Vagina (tissue), 2 donors: ENCODE data around the gene SZT2. TPM values are rescaled to one million over a fixed set of nuclear protein-coding genes. Genes with fewer than 3 reads are reported as not detected.

Experiments used
- DNase-seq, 2 donors: peaks; one replicate each; pipeline ENCODE4 v3.0.0-alpha.2; 2017; ENCODE audit errors: extremely low spot score in 2 of 2
- H3K27ac ChIP-seq: fragments of 200-600 bp; sonication (generic); one replicate; pipeline ENCODE4 v1.5.1; 2019
- H3K27me3 ChIP-seq: fragments of 200-600 bp; sonication (generic); one replicate; pipeline ENCODE4 v1.5.1; 2019
- H3K36me3 ChIP-seq, 2 donors: fragments of 200-600 bp; sonication (generic); one replicate each; pipeline ENCODE4 v1.5.1; 2017 to 2019
- H3K4me1 ChIP-seq: fragments of 200-600 bp; sonication (generic); one replicate; pipeline ENCODE4 v1.5.1; 2019
- H3K4me3 ChIP-seq, 2 donors: fragments of 200-600 bp; sonication (generic); 1 replicate in 1 of 2; 2 replicates in 1 of 2; pipeline ENCODE4 v1.5.1; 2016 to 2019
- H3K9me3 ChIP-seq: fragments of 200-600 bp; sonication (generic); one replicate; pipeline ENCODE4 v1.5.1; 2019
- CTCF ChIP-seq, 3 experiments: fragments of 450-650 bp in 2 of 3; fragments of 200-600 bp in 1 of 3; sonication (generic) in 1 of 3; IDR thresholded peaks; one replicate each; pipeline ENCODE4 v1.5.1; 2017 to 2019; ENCODE audit warnings: antibody characterized with exemption in 3 of 3, mild to moderate bottlenecking in 2 of 3, moderate library complexity in 2 of 3
- POLR2A ChIP-seq, 2 donors: fragments of 450-650 bp; IDR thresholded peaks; one replicate each; pipeline ENCODE4 v1.6.1; 2017; ENCODE audit warnings: antibody characterized with exemption in 2 of 2, mild to moderate bottlenecking in 2 of 2, moderate library complexity in 2 of 2
- POLR2AphosphoS5 ChIP-seq, 2 donors: sonication (generic); formaldehyde crosslinking; IDR thresholded peaks; one replicate each; pipeline ENCODE4 v1.9.0; 2017; ENCODE audit warnings: antibody characterized with exemption in 2 of 2, mild to moderate bottlenecking in 2 of 2, low read depth in 1 of 2; ENCODE audit not compliant: insufficient read depth in 1 of 2
- intact Hi-C: fragments of 100-400 bp; cut with DNase I; formaldehyde crosslinking; loops from one replicate; pipeline ENCODE4 v1.15.1; 2023
- total RNA-seq: library from RNA; depleted of rRNA; stranded (reverse); fragments of >200 nt; gene quantifications from one replicate; pipeline ENCODE4 v1.2.3, GENCODE V29; 2016

The SZT2 gene
- total RNA-seq, 1 donor from 2014 or later: 42.5 TPM

GRCh38 chr1:43427524-43427923 lies 37.8 kb downstream of the SZT2 start:
- intact Hi-C loops: no loop called here
- H3K27me3 ChIP-seq: no peaks in the 10 kb centered on the region
- H3K4me3 ChIP-seq: no peak overlapping the region
- DNase-seq: no peak
- peaks cover 0 to 90% of the 10 kb centered on the region in 2 donors for H3K36me3 ChIP-seq
- H3K27ac ChIP-seq: no peak overlapping the region
- H3K4me1 ChIP-seq: no peaks in the 10 kb centered on the region
- TF ChIP-seq POLR2AphosphoS5 (IDR thresholded peaks at IDR 0.05; ENCODE audit: insufficient read depth in 1 of 2, low read depth in 1 of 2): no peak
- TF ChIP-seq POLR2A (IDR thresholded peaks at IDR 0.05): no peak
- no peak for TF ChIP-seq CTCF (IDR thresholded peaks at IDR 0.05)
- H3K9me3 ChIP-seq: no peaks in the 10 kb centered on the region

- no peak overlapping the region for H3K4me3 ChIP-seq
- TF ChIP-seq CTCF (IDR thresholded peaks at IDR 0.05) (no peak), POLR2A (IDR thresholded peaks at IDR 0.05) (no peak), POLR2AphosphoS5 (IDR thresholded peaks at IDR 0.05; ENCODE audit: insufficient read depth in 1 of 2, low read depth in 1 of 2) (no peak)
- peaks cover 0 to 90% of the 10 kb centered on the region in 2 donors for H3K36me3 ChIP-seq
- no peak for DNase-seq
- H3K27ac ChIP-seq: no peak overlapping the region
- intact Hi-C loops: no loop called here
- no peaks in the 10 kb centered on the region for H3K9me3 ChIP-seq
- H3K4me1 ChIP-seq: no peaks in the 10 kb centered on the region
- no peaks in the 10 kb centered on the region for H3K27me3 ChIP-seq
These were observed 38.2 kb downstream of the SZT2 start for GRCh38 chr1:43427941-43428340.

DNA sequence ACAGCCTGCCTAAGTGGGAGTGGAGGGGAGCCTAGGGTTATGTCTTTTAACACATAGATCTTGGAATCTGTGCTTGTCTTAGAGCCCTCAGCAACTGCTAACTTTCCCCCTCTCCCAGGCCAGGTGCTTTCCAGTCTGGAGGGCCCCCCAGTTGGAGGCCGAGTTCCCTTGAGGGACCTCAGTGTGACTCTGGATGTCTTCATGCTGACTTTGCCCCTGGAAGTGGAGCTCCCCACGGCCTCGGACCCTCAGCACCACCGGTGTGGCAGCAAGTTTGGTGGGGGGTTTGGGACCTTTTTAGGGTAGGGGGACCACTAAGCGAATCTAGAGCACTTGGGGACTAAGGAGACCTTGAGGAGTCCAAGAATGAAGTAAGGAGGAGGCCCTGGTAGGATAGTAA lies 41.1 kb downstream of the SZT2 start:
- no peak for DNase-seq
- H3K4me1 ChIP-seq: peaks cover 8% of the 10 kb centered on the region
- peaks cover 0 to 88% of the 10 kb centered on the region in 2 donors for H3K36me3 ChIP-seq
- TF ChIP-seq POLR2AphosphoS5 (IDR thresholded peaks at IDR 0.05; ENCODE audit: insufficient read depth in 1 of 2, low read depth in 1 of 2) (no peak), CTCF (IDR thresholded peaks at IDR 0.05) (no peak)
- H3K9me3 ChIP-seq: no peaks in the 10 kb centered on the region
- H3K4me3 ChIP-seq: no peak overlapping the region
- H3K27me3 ChIP-seq: no peaks in the 10 kb centered on the region
- intact Hi-C loops: no loop called here
- H3K27ac ChIP-seq: no peak overlapping the region

- intact Hi-C loops: no loop called here
- TF ChIP-seq CTCF (IDR thresholded peaks at IDR 0.05): no peak
- no peak for TF ChIP-seq POLR2A (IDR thresholded peaks at IDR 0.05)
- TF ChIP-seq POLR2AphosphoS5 (IDR thresholded peaks at IDR 0.05; ENCODE audit: insufficient read depth in 1 of 2, low read depth in 1 of 2): no peak
- peaks cover 0 to 80% of the 10 kb centered on the region in 2 donors for H3K36me3 ChIP-seq
- H3K27me3 ChIP-seq: no peaks in the 10 kb centered on the region
- DNase-seq: no peak
- no peak overlapping the region for H3K4me3 ChIP-seq
- H3K27ac ChIP-seq: no peak overlapping the region
- no peaks in the 10 kb centered on the region for H3K9me3 ChIP-seq
- H3K4me1 ChIP-seq: peaks cover 8% of the 10 kb centered on the region
These were observed 42.0 kb downstream of the SZT2 start for GRCh38 chr1:43431676-43432075.

GRCh38 chr1:43432171-43432860 lies 42.6 kb downstream of the SZT2 start:
- TF ChIP-seq POLR2AphosphoS5 (IDR thresholded peaks at IDR 0.05; ENCODE audit: insufficient read depth in 1 of 2, low read depth in 1 of 2) (no peak), CTCF (IDR thresholded peaks at IDR 0.05) (no peak), POLR2A (IDR thresholded peaks at IDR 0.05) (no peak)
- intact Hi-C loops: no loop called here
- H3K4me1 ChIP-seq: peaks cover 8% of the 10 kb centered on the region
- no peak for DNase-seq
- H3K9me3 ChIP-seq: no peaks in the 10 kb centered on the region
- H3K27me3 ChIP-seq: no peaks in the 10 kb centered on the region
- H3K36me3 ChIP-seq: peaks cover 0 to 76% of the 10 kb centered on the region in 2 donors
- H3K4me3 ChIP-seq: no peak overlapping the region
- no peak overlapping the region for H3K27ac ChIP-seq
